HepG2 (cell line): ENCODE measurements around the gene CCDC102B. TPM values are rescaled to one million over a fixed set of nuclear protein-coding genes. Genes with fewer than 3 reads are reported as not detected.

ENCODE experiments used
- ATAC-seq: fragments of 200-7000 bp; cut with Tn5 transposase; 3 replicates; pipeline ENCODE4 v1.9.1; 2020; ENCODE audit warnings: mild to moderate bottlenecking, moderate library complexity
- BruUV-seq: library from RNA; stranded (reverse); fragments of 400-500 nt; replicated peaks from 2 replicates; lab custom pipeline; 2021; lab: Mats Ljungman, UMichigan
- CTCF ChIA-PET: fragments of 300-600 bp; formaldehyde crosslinking; extraction: SDS; loops from one replicate; lab custom pipeline; 2021; ENCODE audit warnings: low total read pairs, inconsistent platforms, low intra/inter-chr PET ratio; lab: Yijun Ruan, JAX
- POLR2A ChIA-PET: fragments of 350-600 bp; sonication (Branson Sonifier 250); formaldehyde crosslinking; loops from one replicate; lab custom pipeline; 2020; ENCODE audit warnings: antibody characterized with exemption, inconsistent platforms; lab: Yijun Ruan, JAX
- DNase-seq: peaks from one replicate; pipeline ENCODE4 v3.0.0-alpha.2; 2015; ENCODE audit warnings: low spot score
- FAIRE-seq: peaks from 3 replicates; lab custom pipeline; 2011; peaks lifted over from hg19 to GRCh38; lab: Jason Lieb, UNC
- H2AFZ ChIP-seq: one replicate; pipeline ENCODE4 v1.6.1; 2011; ENCODE audit warnings: low read length, inconsistent platforms
- H3K27ac ChIP-seq: fragments of 300-600 bp; 3 replicates; pipeline ENCODE4 v1.8.0; 2011; ENCODE audit warnings: mixed run types, mild to moderate bottlenecking, mixed read lengths, low read length, inconsistent platforms; ENCODE audit not compliant: insufficient read depth; ENCODE audit errors: extremely low read length
- H3K27me3 ChIP-seq, 2 experiments: fragments of 200-600 bp in 1 of 2; 2 replicates in 1 of 2; 3 replicates in 1 of 2; pipeline versions ENCODE4 v1.6.0 to v1.8.0; 2011; ENCODE audit warnings: low read length in 2 of 2, mild to moderate bottlenecking in 2 of 2, moderate library complexity in 2 of 2, inconsistent platforms in 1 of 2; ENCODE audit not compliant: insufficient read depth in 2 of 2, control insufficient read depth in 1 of 2
- H3K36me3 ChIP-seq, 2 experiments: fragments of 200-600 bp in 1 of 2; replicated peaks in 1 of 2; 2 replicates in 1 of 2; 3 replicates in 1 of 2; pipeline versions ENCODE4 v1.5.1 to v1.8.0; 2011; ENCODE audit warnings: low read length in 2 of 2, inconsistent platforms in 1 of 2; ENCODE audit not compliant: insufficient read depth in 2 of 2, control insufficient read depth in 1 of 2
- H3K4me1 ChIP-seq: 2 replicates; pipeline ENCODE4 v1.5.1; 2012; ENCODE audit warnings: low read length, inconsistent platforms; ENCODE audit not compliant: insufficient read depth
- H3K4me2 ChIP-seq: 2 replicates; pipeline ENCODE4 v1.6.0; 2011; ENCODE audit warnings: low read depth, low read length, inconsistent platforms
- H3K4me3 ChIP-seq, 3 experiments: fragments of 200-600 bp in 1 of 3; sonication (generic), shearing (Covaris generic) in 1 of 3; replicated peaks in 1 of 3; 2 replicates each; pipeline ENCODE4 v1.5.1; 2011 to 2016; ENCODE audit warnings: low read length in 3 of 3, inconsistent platforms in 2 of 3, low read depth in 2 of 3, mild to moderate bottlenecking in 2 of 3, control low read depth in 1 of 3, mixed read lengths in 1 of 3; ENCODE audit not compliant: insufficient read depth in 1 of 3
- H3K79me2 ChIP-seq: one replicate; pipeline ENCODE4 v1.6.1; 2011; ENCODE audit warnings: low read length, inconsistent platforms; ENCODE audit not compliant: insufficient read depth
- H3K9ac ChIP-seq: 2 replicates; pipeline ENCODE4 v1.6.0; 2011; ENCODE audit warnings: mild to moderate bottlenecking, low read depth, low read length, inconsistent platforms; ENCODE audit not compliant: insufficient read depth
- H3K9me3 ChIP-seq: 2 replicates; pipeline ENCODE4 v1.5.1; 2012; ENCODE audit warnings: mild to moderate bottlenecking, low read length
- H4K20me1 ChIP-seq: 2 replicates; pipeline ENCODE4 v1.6.0; 2011; ENCODE audit warnings: inconsistent platforms, mild to moderate bottlenecking, low read length, moderate library complexity; ENCODE audit not compliant: insufficient read depth
- ATF4 ChIP-seq, 2 experiments: fragments of 450-650 bp in 1 of 2; sonication (generic) in 1 of 2; formaldehyde crosslinking; IDR thresholded peaks; 2 replicates each; pipeline versions ENCODE4 v1.5.0 to v1.8.0; 2020 to 2022; ENCODE audit warnings: mild to moderate bottlenecking in 1 of 2, missing genetic modification reagents in 1 of 2
- HNRNPL ChIP-seq: fragments of 200-400 bp; formaldehyde crosslinking; IDR thresholded peaks from 2 replicates; pipeline ENCODE4 v1.6.1; 2017; ENCODE audit warnings: mild to moderate bottlenecking, low read depth, low read length
- STAT5B ChIP-seq: sonication (generic); formaldehyde crosslinking; IDR thresholded peaks from 2 replicates; pipeline ENCODE4 v1.4.0; 2020; ENCODE audit warnings: missing genetic modification reagents
- ZMYM3 ChIP-seq: sonication (generic); formaldehyde crosslinking; IDR thresholded peaks from 2 replicates; pipeline ENCODE4 v1.5.1; 2020; ENCODE audit warnings: mild to moderate bottlenecking, missing genetic modification reagents
- ZNF724P ChIP-seq: sonication (generic); formaldehyde crosslinking; IDR thresholded peaks from 2 replicates; pipeline ENCODE4 v1.8.0; 2022; ENCODE audit warnings: missing genetic modification reagents, borderline replicate concordance
- ZNF775 ChIP-seq: sonication (generic); formaldehyde crosslinking; IDR thresholded peaks from 2 replicates; pipeline ENCODE4 v1.4.0; 2020; ENCODE audit warnings: missing genetic modification reagents, mild to moderate bottlenecking, moderate library complexity, borderline replicate concordance
- WGBS: methylation state at CpG from one replicate; pipeline ENCODE4 v1.1.6; 2017; ENCODE audit warnings: low lambda C conversion rate; 5-methylcytosine and 5-hydroxymethylcytosine counted together
- in situ Hi-C: cut with HindIII; loops from 2 replicates; pipeline ENCODE4 v1.10.0; 2017; ENCODE audit warnings: low pct_unique_long_range_greater_than_20kb; ENCODE audit not compliant: extremely low pct_ligation_motif_present
- intact Hi-C: fragments of 100-400 bp; cut with micrococcal nuclease; formaldehyde crosslinking; loops from one replicate; pipeline ENCODE4 v1.10.0; 2022; ENCODE audit not compliant: unreplicated experiment
- polyA plus RNA-seq, 8 experiments: library from polyadenylated mRNA; depleted of rRNA in 3 of 8; stranded (reverse) in 7 of 8; unstranded in 1 of 8; fragments of >200 nt; fragmentation: Illumina TruSeq in 4 of 8; extraction: Trizol in 4 of 8; gene quantifications; 2 replicates each; pipeline versions ENCODE4 v1.2.1 to v1.2.3, GENCODE V29; 2011 to 2016; ENCODE audit warnings: low read depth in 4 of 8, missing spikeins in 1 of 8, mixed read lengths in 1 of 8; ENCODE audit not compliant: insufficient read depth in 1 of 8
- total RNA-seq, 5 experiments: library from RNA; depleted of rRNA; stranded (reverse); fragments of >200 nt; fragmentation: Illumina TruSeq; extraction: Trizol; gene quantifications; 2 replicates each; pipeline ENCODE4 v1.2.3, GENCODE V29; 2016; ENCODE audit warnings: low read depth in 1 of 5
- TF ChIP-seq, protein P1 (sequence below): IDR thresholded peaks from 2 replicates; pipeline ENCODE4 v1.6.1; 2016; ENCODE audit warnings: low read depth, missing genetic modification reagents, missing compliant biosample characterization
- TF ChIP-seq, protein P2 (sequence below): sonication (generic); formaldehyde crosslinking; IDR thresholded peaks from 2 replicates; pipeline ENCODE4 v1.5.1; 2020; ENCODE audit warnings: mild to moderate bottlenecking, missing genetic modification reagents, moderate library complexity
- TF ChIP-seq, protein P3 (sequence below): sonication (generic); formaldehyde crosslinking; IDR thresholded peaks from 2 replicates; pipeline ENCODE4 v1.9.0; 2021; ENCODE audit warnings: mild to moderate bottlenecking, missing genetic modification reagents

The CCDC102B gene
- total and polyA plus RNA-seq, 2 of the 13 experiments (the other 11 are each of a cell fraction or from before 2014, with no cell fraction given), result 2.3 to 3.7 TPM

DNA sequence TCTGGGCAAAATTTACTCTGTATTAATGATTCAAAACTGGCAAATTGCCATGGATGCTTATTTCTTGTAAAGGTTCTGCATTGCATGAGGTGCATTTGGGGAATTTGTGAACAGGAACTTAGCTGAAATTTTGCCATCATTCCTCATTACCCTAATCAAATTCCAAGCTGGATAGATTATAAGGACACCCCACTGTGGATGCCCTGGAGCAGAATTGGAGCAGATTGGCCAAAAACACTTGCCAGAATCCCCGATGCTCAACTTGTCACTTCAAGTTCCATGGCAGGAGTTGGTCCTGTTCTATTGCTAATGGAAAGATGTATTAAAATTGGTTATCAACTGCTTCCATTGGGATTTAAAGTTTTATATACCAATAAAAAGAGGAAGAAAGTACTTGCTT is 237.9 kb downstream of the CCDC102B start (continued):
- TF ChIP-seq HNRNPL (no peak), ZNF724P (CRISPR knock-in tag) (no peak), ZNF775 (CRISPR knock-in tag) (no peak), ATF4 (CRISPR knock-in tag; IDR thresholded peaks at IDR 0.05) (no peak)

DNA sequence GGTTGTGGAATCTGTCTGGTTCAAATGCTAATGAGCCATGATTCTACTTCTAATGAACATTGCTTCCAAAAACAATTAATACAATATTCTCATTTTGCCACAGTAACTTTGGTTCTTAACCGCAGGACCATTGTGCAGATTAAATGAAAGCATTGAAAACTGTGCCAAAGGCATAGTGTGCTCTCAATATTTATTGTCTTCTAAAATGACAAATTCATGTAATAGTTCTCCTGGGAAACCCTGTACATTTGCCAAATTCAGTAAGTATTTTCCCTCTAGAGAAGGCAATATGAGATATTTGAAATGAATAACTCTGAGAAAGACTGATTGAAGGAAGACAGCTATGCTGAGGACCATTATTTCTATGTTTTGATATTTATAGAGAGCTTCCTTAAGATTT is 246.3 kb downstream of the CCDC102B start:
- Histone ChIP-seq H4K20me1 (no peaks in the 10 kb centered on the region), H3K27me3 (no peaks in the 10 kb centered on the region), H3K4me2 (no peak overlapping the region), H2AFZ (no peak overlapping the region), H3K4me3 (no peak overlapping the region), H3K27ac (no peak overlapping the region), H3K36me3 (no peaks in the 10 kb centered on the region), H3K79me2 (no peaks in the 10 kb centered on the region), H3K9ac (no peak overlapping the region), H3K4me1 (no peaks in the 10 kb centered on the region), H3K9me3 (no peaks in the 10 kb centered on the region)
- in situ Hi-C loops (no loop called here), intact Hi-C loops (no loop called here)
- ChIA-PET CTCF (no interaction called here), POLR2A (no interaction called here)
- BruUV-seq, result no TSS peak
- WGBS, result 86% methylated on average over 1 of the region's 1 CpG
- FAIRE-seq, result no peak
- no peak for DNase-seq
- no peak for ATAC-seq
- TF ChIP-seq STAT5B (CRISPR knock-in tag), result no peak
- TF ChIP-seq, protein P1, sequence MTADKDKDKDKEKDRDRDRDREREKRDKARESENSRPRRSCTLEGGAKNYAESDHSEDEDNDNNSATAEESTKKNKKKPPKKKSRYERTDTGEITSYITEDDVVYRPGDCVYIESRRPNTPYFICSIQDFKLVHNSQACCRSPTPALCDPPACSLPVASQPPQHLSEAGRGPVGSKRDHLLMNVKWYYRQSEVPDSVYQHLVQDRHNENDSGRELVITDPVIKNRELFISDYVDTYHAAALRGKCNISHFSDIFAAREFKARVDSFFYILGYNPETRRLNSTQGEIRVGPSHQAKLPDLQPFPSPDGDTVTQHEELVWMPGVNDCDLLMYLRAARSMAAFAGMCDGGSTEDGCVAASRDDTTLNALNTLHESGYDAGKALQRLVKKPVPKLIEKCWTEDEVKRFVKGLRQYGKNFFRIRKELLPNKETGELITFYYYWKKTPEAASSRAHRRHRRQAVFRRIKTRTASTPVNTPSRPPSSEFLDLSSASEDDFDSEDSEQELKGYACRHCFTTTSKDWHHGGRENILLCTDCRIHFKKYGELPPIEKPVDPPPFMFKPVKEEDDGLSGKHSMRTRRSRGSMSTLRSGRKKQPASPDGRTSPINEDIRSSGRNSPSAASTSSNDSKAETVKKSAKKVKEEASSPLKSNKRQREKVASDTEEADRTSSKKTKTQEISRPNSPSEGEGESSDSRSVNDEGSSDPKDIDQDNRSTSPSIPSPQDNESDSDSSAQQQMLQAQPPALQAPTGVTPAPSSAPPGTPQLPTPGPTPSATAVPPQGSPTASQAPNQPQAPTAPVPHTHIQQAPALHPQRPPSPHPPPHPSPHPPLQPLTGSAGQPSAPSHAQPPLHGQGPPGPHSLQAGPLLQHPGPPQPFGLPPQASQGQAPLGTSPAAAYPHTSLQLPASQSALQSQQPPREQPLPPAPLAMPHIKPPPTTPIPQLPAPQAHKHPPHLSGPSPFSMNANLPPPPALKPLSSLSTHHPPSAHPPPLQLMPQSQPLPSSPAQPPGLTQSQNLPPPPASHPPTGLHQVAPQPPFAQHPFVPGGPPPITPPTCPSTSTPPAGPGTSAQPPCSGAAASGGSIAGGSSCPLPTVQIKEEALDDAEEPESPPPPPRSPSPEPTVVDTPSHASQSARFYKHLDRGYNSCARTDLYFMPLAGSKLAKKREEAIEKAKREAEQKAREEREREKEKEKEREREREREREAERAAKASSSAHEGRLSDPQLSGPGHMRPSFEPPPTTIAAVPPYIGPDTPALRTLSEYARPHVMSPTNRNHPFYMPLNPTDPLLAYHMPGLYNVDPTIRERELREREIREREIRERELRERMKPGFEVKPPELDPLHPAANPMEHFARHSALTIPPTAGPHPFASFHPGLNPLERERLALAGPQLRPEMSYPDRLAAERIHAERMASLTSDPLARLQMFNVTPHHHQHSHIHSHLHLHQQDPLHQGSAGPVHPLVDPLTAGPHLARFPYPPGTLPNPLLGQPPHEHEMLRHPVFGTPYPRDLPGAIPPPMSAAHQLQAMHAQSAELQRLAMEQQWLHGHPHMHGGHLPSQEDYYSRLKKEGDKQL, result no peak
- TF ChIP-seq ZMYM3, result no peak
- TF ChIP-seq, protein P2, sequence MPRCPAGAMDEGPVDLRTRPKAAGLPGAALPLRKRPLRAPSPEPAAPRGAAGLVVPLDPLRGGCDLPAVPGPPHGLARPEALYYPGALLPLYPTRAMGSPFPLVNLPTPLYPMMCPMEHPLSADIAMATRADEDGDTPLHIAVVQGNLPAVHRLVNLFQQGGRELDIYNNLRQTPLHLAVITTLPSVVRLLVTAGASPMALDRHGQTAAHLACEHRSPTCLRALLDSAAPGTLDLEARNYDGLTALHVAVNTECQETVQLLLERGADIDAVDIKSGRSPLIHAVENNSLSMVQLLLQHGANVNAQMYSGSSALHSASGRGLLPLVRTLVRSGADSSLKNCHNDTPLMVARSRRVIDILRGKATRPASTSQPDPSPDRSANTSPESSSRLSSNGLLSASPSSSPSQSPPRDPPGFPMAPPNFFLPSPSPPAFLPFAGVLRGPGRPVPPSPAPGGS (CRISPR knock-in tag), result no peak
- TF ChIP-seq, protein P3, sequence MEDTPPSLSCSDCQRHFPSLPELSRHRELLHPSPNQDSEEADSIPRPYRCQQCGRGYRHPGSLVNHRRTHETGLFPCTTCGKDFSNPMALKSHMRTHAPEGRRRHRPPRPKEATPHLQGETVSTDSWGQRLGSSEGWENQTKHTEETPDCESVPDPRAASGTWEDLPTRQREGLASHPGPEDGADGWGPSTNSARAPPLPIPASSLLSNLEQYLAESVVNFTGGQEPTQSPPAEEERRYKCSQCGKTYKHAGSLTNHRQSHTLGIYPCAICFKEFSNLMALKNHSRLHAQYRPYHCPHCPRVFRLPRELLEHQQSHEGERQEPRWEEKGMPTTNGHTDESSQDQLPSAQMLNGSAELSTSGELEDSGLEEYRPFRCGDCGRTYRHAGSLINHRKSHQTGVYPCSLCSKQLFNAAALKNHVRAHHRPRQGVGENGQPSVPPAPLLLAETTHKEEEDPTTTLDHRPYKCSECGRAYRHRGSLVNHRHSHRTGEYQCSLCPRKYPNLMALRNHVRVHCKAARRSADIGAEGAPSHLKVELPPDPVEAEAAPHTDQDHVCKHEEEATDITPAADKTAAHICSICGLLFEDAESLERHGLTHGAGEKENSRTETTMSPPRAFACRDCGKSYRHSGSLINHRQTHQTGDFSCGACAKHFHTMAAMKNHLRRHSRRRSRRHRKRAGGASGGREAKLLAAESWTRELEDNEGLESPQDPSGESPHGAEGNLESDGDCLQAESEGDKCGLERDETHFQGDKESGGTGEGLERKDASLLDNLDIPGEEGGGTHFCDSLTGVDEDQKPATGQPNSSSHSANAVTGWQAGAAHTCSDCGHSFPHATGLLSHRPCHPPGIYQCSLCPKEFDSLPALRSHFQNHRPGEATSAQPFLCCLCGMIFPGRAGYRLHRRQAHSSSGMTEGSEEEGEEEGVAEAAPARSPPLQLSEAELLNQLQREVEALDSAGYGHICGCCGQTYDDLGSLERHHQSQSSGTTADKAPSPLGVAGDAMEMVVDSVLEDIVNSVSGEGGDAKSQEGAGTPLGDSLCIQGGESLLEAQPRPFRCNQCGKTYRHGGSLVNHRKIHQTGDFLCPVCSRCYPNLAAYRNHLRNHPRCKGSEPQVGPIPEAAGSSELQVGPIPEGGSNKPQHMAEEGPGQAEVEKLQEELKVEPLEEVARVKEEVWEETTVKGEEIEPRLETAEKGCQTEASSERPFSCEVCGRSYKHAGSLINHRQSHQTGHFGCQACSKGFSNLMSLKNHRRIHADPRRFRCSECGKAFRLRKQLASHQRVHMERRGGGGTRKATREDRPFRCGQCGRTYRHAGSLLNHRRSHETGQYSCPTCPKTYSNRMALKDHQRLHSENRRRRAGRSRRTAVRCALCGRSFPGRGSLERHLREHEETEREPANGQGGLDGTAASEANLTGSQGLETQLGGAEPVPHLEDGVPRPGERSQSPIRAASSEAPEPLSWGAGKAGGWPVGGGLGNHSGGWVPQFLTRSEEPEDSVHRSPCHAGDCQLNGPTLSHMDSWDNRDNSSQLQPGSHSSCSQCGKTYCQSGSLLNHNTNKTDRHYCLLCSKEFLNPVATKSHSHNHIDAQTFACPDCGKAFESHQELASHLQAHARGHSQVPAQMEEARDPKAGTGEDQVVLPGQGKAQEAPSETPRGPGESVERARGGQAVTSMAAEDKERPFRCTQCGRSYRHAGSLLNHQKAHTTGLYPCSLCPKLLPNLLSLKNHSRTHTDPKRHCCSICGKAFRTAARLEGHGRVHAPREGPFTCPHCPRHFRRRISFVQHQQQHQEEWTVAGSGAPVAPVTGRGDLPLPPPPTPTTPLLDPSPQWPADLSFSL (CRISPR knock-in tag), result no peak
